B cell (primary cell): ENCODE results near the gene TSC1. TPM values are rescaled to one million over a fixed set of nuclear protein-coding genes. Genes with fewer than 3 reads are reported as not detected.
A peak's percentile ranks its signal among the peaks of the same experiment; 100 is the strongest.
"Not testable (repeated sequence)": the region's sequence is repeated elsewhere in the genome, so short reads cannot be mapped to it uniquely, and the experiment has no call there.

Source experiments
- ATAC-seq: fragments of 200-7000 bp; cut with Tn5 transposase; one replicate; pipeline ENCODE4 v1.10.0; 2021; ENCODE audit warnings: low read depth, mild to moderate bottlenecking, moderate number of reproducible peaks, moderate library complexity
- CTCF ChIA-PET: fragments of 350-600 bp; sonication (Branson Sonifier 250); formaldehyde crosslinking; loops from one replicate; lab custom pipeline; 2021; ENCODE audit warnings: antibody characterized with exemption, inconsistent platforms; lab: Charles Lee
- POLR2A ChIA-PET: fragments of 350-600 bp; sonication (Branson Sonifier 250); formaldehyde crosslinking; loops from one replicate; lab custom pipeline; 2021; ENCODE audit warnings: antibody characterized with exemption; lab: Charles Lee
- DNase-seq: peaks from one replicate; pipeline ENCODE4 v3.0.0; 2013
- H2AFZ ChIP-seq: 2 replicates; pipeline ENCODE4 v1.6.1; 2012; ENCODE audit warnings: mild to moderate bottlenecking, low read depth, low read length; ENCODE audit not compliant: insufficient read depth, poor library complexity, severe bottlenecking
- H3K27ac ChIP-seq, 2 donors: 1 replicate in 1 of 2; 2 replicates in 1 of 2; pipeline ENCODE4 v1.5.1; 2012 to 2013; ENCODE audit warnings: low read length in 2 of 2, mild to moderate bottlenecking in 2 of 2, moderate library complexity in 1 of 2
- H3K27me3 ChIP-seq, 4 experiments: fragments of 200-600 bp in 1 of 4; sonication (generic) in 1 of 4; replicated peaks in 1 of 4; 1 replicate in 2 of 4; 2 replicates in 2 of 4; pipeline versions ENCODE4 v1.6.1 to v1.7.0; 2013 to 2016; ENCODE audit warnings: low read length in 3 of 4, mild to moderate bottlenecking in 2 of 4, mixed read lengths in 1 of 4, moderate library complexity in 1 of 4; ENCODE audit not compliant: insufficient read depth in 4 of 4, control insufficient read depth in 3 of 4; ENCODE audit errors: control extremely low read depth in 1 of 4
- H3K36me3 ChIP-seq, 2 experiments: replicated peaks in 1 of 2; 1 replicate in 1 of 2; 2 replicates in 1 of 2; pipeline versions ENCODE4 v1.6.1 to v1.7.1; 2013; ENCODE audit warnings: low read length in 1 of 2; ENCODE audit not compliant: insufficient read depth in 2 of 2, control insufficient read depth in 1 of 2; ENCODE audit errors: control extremely low read depth in 1 of 2, extremely low read depth in 1 of 2
- H3K4me1 ChIP-seq, 2 donors: fragments of 200-600 bp in 1 of 2; sonication (generic) in 1 of 2; 1 replicate in 1 of 2; 2 replicates in 1 of 2; pipeline versions ENCODE4 v1.5.1 to v1.6.1; 2013 to 2017; ENCODE audit warnings: low read length in 2 of 2; ENCODE audit not compliant: control insufficient read depth in 2 of 2, insufficient read depth in 2 of 2
- H3K4me2 ChIP-seq: replicated peaks from 2 replicates; pipeline ENCODE3; 2012; ENCODE audit warnings: mild to moderate bottlenecking, low read depth, low read length; ENCODE audit not compliant: poor library complexity, severe bottlenecking
- H3K4me3 ChIP-seq, 5 experiments: fragments of 200-600 bp in 1 of 5; sonication (generic) in 1 of 5; 1 replicate in 3 of 5; 2 replicates in 2 of 5; pipeline versions ENCODE4 v1.5.1 to v1.7.0; 2011 to 2016; ENCODE audit warnings: low read length in 4 of 5, mild to moderate bottlenecking in 4 of 5, low read depth in 2 of 5, control low read depth in 1 of 5, moderate library complexity in 1 of 5; ENCODE audit not compliant: insufficient read depth in 1 of 5; ENCODE audit errors: control extremely low read depth in 1 of 5, extremely low read depth in 1 of 5
- H3K79me2 ChIP-seq: fragments of 200-600 bp; sonication (generic); one replicate; pipeline ENCODE4 v1.6.0; 2016; ENCODE audit warnings: low read length; ENCODE audit not compliant: control insufficient read depth, insufficient read depth
- H3K9ac ChIP-seq: fragments of 200-600 bp; sonication (generic); 2 replicates; pipeline ENCODE4 v1.6.1; 2017; ENCODE audit warnings: mild to moderate bottlenecking, low read length, moderate library complexity
- H3K9me3 ChIP-seq, 3 donors: one replicate each; pipeline versions ENCODE4 v1.6.1 to v1.7.1; 2013; ENCODE audit warnings: low read length in 2 of 3; ENCODE audit not compliant: control insufficient read depth in 2 of 3, insufficient read depth in 1 of 3; ENCODE audit errors: control extremely low read depth in 1 of 3
- H4K20me1 ChIP-seq: 2 replicates; pipeline ENCODE4 v1.6.0; 2012; ENCODE audit warnings: mild to moderate bottlenecking, low read length; ENCODE audit not compliant: insufficient read depth, control insufficient read depth, poor library complexity, severe bottlenecking
- H3K27ac Mint-ChIP-seq: one replicate; pipeline ENCODE4 v1.8.0; 2021; ENCODE audit warnings: mixed read lengths
- H3K27me3 Mint-ChIP-seq: one replicate; pipeline ENCODE4 v1.8.0; 2021; ENCODE audit warnings: mixed read lengths
- H3K4me1 Mint-ChIP-seq: one replicate; pipeline ENCODE4 v1.8.0; 2021; ENCODE audit warnings: mixed read lengths
- H3K4me3 Mint-ChIP-seq: one replicate; pipeline ENCODE4 v1.8.0; 2021; ENCODE audit warnings: mixed read lengths
- H3K9me3 Mint-ChIP-seq: one replicate; pipeline ENCODE4 v1.8.0; 2022; ENCODE audit warnings: mixed read lengths; ENCODE audit not compliant: insufficient read depth
- CTCF ChIP-seq: fragments of 200-600 bp; IDR thresholded peaks from one replicate; pipeline ENCODE4 v1.8.0; 2022; ENCODE audit warnings: antibody characterized with exemption, mild to moderate bottlenecking
- EZH2 ChIP-seq: IDR thresholded peaks from 2 replicates; pipeline ENCODE4 v1.6.1; 2012; ENCODE audit warnings: borderline replicate concordance, low read depth, mild to moderate bottlenecking, moderate library complexity, low read length; ENCODE audit not compliant: insufficient read depth, poor library complexity, severe bottlenecking
- WGBS: methylation state at CpG from one replicate; pipeline ENCODE4 v1.1.5; 2013; ENCODE audit warnings: missing lambda C conversion rate; ENCODE audit not compliant: insufficient coverage; 5-methylcytosine and 5-hydroxymethylcytosine counted together
- intact Hi-C: fragments of 100-400 bp; cut with micrococcal nuclease; formaldehyde crosslinking; loops from one replicate; pipeline ENCODE4 v1.10.0; 2022
- polyA plus RNA-seq: library from polyadenylated mRNA; depleted of rRNA; stranded (reverse); fragments of >200 nt; gene quantifications from 2 replicates; pipeline ENCODE4 v1.2.3, GENCODE V29; 2012
- total RNA-seq, 2 donors: library from RNA; stranded (reverse); fragments of 120-200 nt in 1 of 2; gene quantifications; 1 replicate in 1 of 2; 2 replicates in 1 of 2; pipeline versions ENCODE4 v1.2.3 to v1.2.4, GENCODE V29; 2013 to 2022

The TSC1 gene
- total and polyA plus RNA-seq, 2 donors (not counting 1 experiment from before 2014, with no cell fraction given): 34.4 to 102 TPM

GRCh38 chr9:132990781-132991180 is 46.4 kb upstream of the TSC1 start:
- no peak for DNase-seq
- TF ChIP-seq CTCF (no peak), EZH2 (no peak)
- ATAC-seq: no peak
- H3K4me3 ChIP-seq: no peak overlapping the region
- intact Hi-C loops: no loop called here
- peaks cover 4 to 10% of the 10 kb centered on the region in 2 donors for H3K4me1 ChIP-seq
- H3K27me3 ChIP-seq: peaks cover 0 to 41% (median 5%) of the 10 kb centered on the region in 4 experiments
- no peaks in the 10 kb centered on the region for H3K36me3 ChIP-seq
- no peak overlapping the region for H2AFZ ChIP-seq
- peaks cover 13% of the 10 kb centered on the region for H3K4me1 Mint-ChIP-seq
- H3K27ac ChIP-seq: no peak overlapping the region
- H3K27me3 Mint-ChIP-seq: peaks cover 49% of the 10 kb centered on the region
- WGBS: 96% methylated on average over 14 of the region's 14 CpGs
- H4K20me1 ChIP-seq: no peaks in the 10 kb centered on the region
- H3K27ac Mint-ChIP-seq: no peak overlapping the region
- no peak overlapping the region for H3K9ac ChIP-seq
- ChIA-PET CTCF (no interaction called here), POLR2A (no interaction called here)
- no peak overlapping the region for H3K4me3 Mint-ChIP-seq
- no peaks in the 10 kb centered on the region for H3K79me2 ChIP-seq
- no peaks in the 10 kb centered on the region for H3K9me3 Mint-ChIP-seq
- no peaks in the 10 kb centered on the region for H3K9me3 ChIP-seq
- H3K4me2 ChIP-seq: no peak overlapping the region

- H3K27ac Mint-ChIP-seq, H3K4me2 ChIP-seq, H3K36me3 ChIP-seq, H4K20me1 ChIP-seq, CTCF ChIA-PET, DNase-seq, H3K4me3 ChIP-seq, H2AFZ ChIP-seq, H3K4me1 ChIP-seq, POLR2A ChIA-PET, H3K9me3 ChIP-seq, H3K9ac ChIP-seq, H3K79me2 ChIP-seq, H3K4me3 Mint-ChIP-seq, H3K9me3 Mint-ChIP-seq, intact Hi-C loops, H3K27ac ChIP-seq: not testable (repeated sequence)
- WGBS: 62% methylated on average over 3 of the region's 4 CpGs
- peaks cover 0 to 39% (median 5%) of the 10 kb centered on the region in 4 experiments for H3K27me3 ChIP-seq
- H3K27me3 Mint-ChIP-seq: peaks cover 51% of the 10 kb centered on the region
- ATAC-seq: peak; percentile 43
- H3K4me1 Mint-ChIP-seq: peaks cover 11% of the 10 kb centered on the region
These were observed 45.7 kb upstream of the TSC1 start for GRCh38 chr9:132989998-132990557.
